CD4-positive, alpha-beta T cell treated with Interleukin-1 beta for 1 hour (primary cell): ENCODE data around the gene MN1.

Experiments
- DNase-seq, 2 donors: peaks; one replicate each; pipeline ENCODE4 v3.0.0-alpha.2; 2020 to 2022

MN1 gene

GRCh38 chr22:27799015-27799826 is 2.3 kb downstream of the MN1 start:
- DNase-seq, result no peak

GRCh38 chr22:27798511-27799014 is 3.0 kb downstream of the MN1 start:
- no peak for DNase-seq

GRCh38 chr22:27797520-27798391 is 3.8 kb downstream of the MN1 start:
- DNase-seq, result no peak

GRCh38 chr22:27796829-27797519 is 4.6 kb downstream of the MN1 start:
- no peak for DNase-seq

GRCh38 chr22:27795696-27796517 is 5.6 kb downstream of the MN1 start:
- DNase-seq, result no peak

- no peak for DNase-seq
Observed at GRCh38 chr22:27795053-27795452, 6.5 kb downstream of the MN1 start.

GRCh38 chr22:27794226-27794625 is 7.3 kb downstream of the MN1 start:
- no peak for DNase-seq

GRCh38 chr22:27793576-27793975 is 8.0 kb downstream of the MN1 start:
- DNase-seq, result no peak

- no peak for DNase-seq
Observed at GRCh38 chr22:27792452-27793161, 8.9 kb downstream of the MN1 start.

- DNase-seq, result no peak
Observed at GRCh38 chr22:27791859-27792241, 9.7 kb downstream of the MN1 start.

- no peak for DNase-seq
Observed at GRCh38 chr22:27791159-27791858, 10.2 kb downstream of the MN1 start.

GRCh38 chr22:27790376-27791158 is 11.0 kb downstream of the MN1 start:
- no peak for DNase-seq

- DNase-seq, result no peak
Observed at GRCh38 chr22:27788500-27789288, 12.9 kb downstream of the MN1 start.

GRCh38 chr22:27786965-27787364 is 14.6 kb downstream of the MN1 start:
- DNase-seq, result no peak

GRCh38 chr22:27786291-27786932 is 15.1 kb downstream of the MN1 start:
- no peak for DNase-seq

- no peak for DNase-seq
Observed at GRCh38 chr22:27785831-27786230, 15.7 kb downstream of the MN1 start.

GRCh38 chr22:27784120-27784475 is 17.5 kb downstream of the MN1 start:
- DNase-seq, result no peak

GRCh38 chr22:27783436-27784119 is 18.0 kb downstream of the MN1 start:
- DNase-seq, result no peak
